Activated CD8-positive, alpha-beta memory T cell treated with anti-CD3 and anti-CD28 coated beads, Interleukin-2, amount 50 U/mL, for 48 hours (primary cell): ENCODE measurements around the gene ASIC2.
"Not testable (repeated sequence)": the region's sequence is repeated elsewhere in the genome, so short reads cannot be mapped to it uniquely, and the experiment has no call there.

Experiments used
- DNase-seq: peaks from one replicate; pipeline ENCODE4 v3.0.0-alpha.2; 2020

ASIC2 gene

GRCh38 chr17:32970281-32970680 lies 322.8 kb downstream of the ASIC2 start:
- no peak for DNase-seq

- DNase-seq = not testable (repeated sequence)
These were observed 323.9 kb downstream of the ASIC2 start for GRCh38 chr17:32969231-32969630.

- DNase-seq = no peak
These were observed 328.6 kb downstream of the ASIC2 start for GRCh38 chr17:32964541-32964940.
